Stimulated activated CD8-positive, alpha-beta memory T cell treated with anti-CD3 and anti-CD28 coated beads, Interleukin-7, amount 100 ng/mL, for 4 hours (primary cell): ENCODE data around the gene PDXP.
A peak's percentile ranks its signal among the peaks of the same experiment; 100 is the strongest.

Experiments
- DNase-seq, 2 donors: peaks; one replicate each; pipeline ENCODE4 v3.0.0-alpha.2; 2020; ENCODE audit warnings: low read depth in 2 of 2

The PDXP gene

GRCh38 chr22:37628830-37629229 lies 29.7 kb upstream of the PDXP start:
- no peak for DNase-seq

GRCh38 chr22:37629928-37630327 lies 28.6 kb upstream of the PDXP start:
- no peak for DNase-seq

- no peak for DNase-seq
These were observed 27.6 kb upstream of the PDXP start for GRCh38 chr22:37630839-37631435.

- DNase-seq = no peak
These were observed 26.9 kb upstream of the PDXP start for GRCh38 chr22:37631448-37632173.

- DNase-seq = no peak
These were observed 26.1 kb upstream of the PDXP start for GRCh38 chr22:37632174-37633088.

- DNase-seq = peak in 1 of 2 donors; percentile 41
These were observed 25.4 kb upstream of the PDXP start for GRCh38 chr22:37633089-37633624.

GRCh38 chr22:37633625-37634416 lies 24.7 kb upstream of the PDXP start:
- peak in 1 of 2 donors; percentile 47 for DNase-seq

- DNase-seq = no peak
These were observed 24.1 kb upstream of the PDXP start for GRCh38 chr22:37634417-37634924.

GRCh38 chr22:37635157-37635556 lies 23.4 kb upstream of the PDXP start:
- DNase-seq = no peak

GRCh38 chr22:37636186-37636948 lies 22.2 kb upstream of the PDXP start:
- no peak for DNase-seq

- DNase-seq = no peak
These were observed 21.6 kb upstream of the PDXP start for GRCh38 chr22:37636949-37637273.

- DNase-seq = no peak
These were observed 20.0 kb upstream of the PDXP start for GRCh38 chr22:37638391-37639069.

GRCh38 chr22:37639070-37639760 lies 19.3 kb upstream of the PDXP start, which contains the start of gene SH3BP1:
Gene SH3BP1, plus strand, starts transcription at chr22:37639669. Its CDS starts 119 bp downstream, at chr22:37639788.
- peak in 1 of 2 donors; percentile 57 for DNase-seq

GRCh38 chr22:37639771-37640590 lies 18.5 kb upstream of the PDXP start:
- DNase-seq = no peak

- DNase-seq = no peak
These were observed 17.6 kb upstream of the PDXP start for GRCh38 chr22:37640591-37641560.

GRCh38 chr22:37641561-37641949 lies 17.0 kb upstream of the PDXP start:
- no peak for DNase-seq

- DNase-seq = peak; percentile 71 to 72
These were observed 15.2 kb upstream of the PDXP start for GRCh38 chr22:37643225-37643847.
